Kidney epithelial cell (primary cell): Measurements from ENCODE around the gene CRB3. TPM values are rescaled to one million over a fixed set of nuclear protein-coding genes. Genes with fewer than 3 reads are reported as not detected.
A peak's percentile ranks its signal among the peaks of the same experiment; 100 is the strongest.

Source experiments
- DNase-seq: peaks from one replicate; pipeline ENCODE4 v3.0.0-alpha.2; 2010; ENCODE audit warnings: low read depth
- H3K27me3 ChIP-seq: 2 replicates; pipeline ENCODE4 v1.6.0; 2011; ENCODE audit warnings: low read length; ENCODE audit not compliant: control insufficient read depth, insufficient read depth
- H3K36me3 ChIP-seq: 2 replicates; pipeline ENCODE4 v1.5.1; 2011; ENCODE audit warnings: low read length; ENCODE audit not compliant: control insufficient read depth, insufficient read depth
- H3K4me3 ChIP-seq: 2 replicates; pipeline ENCODE4 v1.5.1; 2011; ENCODE audit warnings: low read depth, mild to moderate bottlenecking, control low read depth, low read length
- total RNA-seq: library from RNA; depleted of rRNA; stranded (reverse); fragments of >200 nt; gene quantifications from 2 replicates; pipeline ENCODE4 v1.2.3, GENCODE V29; 2015
- TF ChIP-seq, protein P1 (sequence below): IDR thresholded peaks from 2 replicates; pipeline ENCODE4 v1.5.1; 2011; ENCODE audit warnings: mild to moderate bottlenecking, moderate library complexity, low read length, control low read depth, inconsistent platforms; ENCODE audit not compliant: insufficient read depth, poor library complexity, severe bottlenecking

Gene CRB3
- total RNA-seq, 1 donor from 2014 or later, result 87.8 TPM

DNA sequence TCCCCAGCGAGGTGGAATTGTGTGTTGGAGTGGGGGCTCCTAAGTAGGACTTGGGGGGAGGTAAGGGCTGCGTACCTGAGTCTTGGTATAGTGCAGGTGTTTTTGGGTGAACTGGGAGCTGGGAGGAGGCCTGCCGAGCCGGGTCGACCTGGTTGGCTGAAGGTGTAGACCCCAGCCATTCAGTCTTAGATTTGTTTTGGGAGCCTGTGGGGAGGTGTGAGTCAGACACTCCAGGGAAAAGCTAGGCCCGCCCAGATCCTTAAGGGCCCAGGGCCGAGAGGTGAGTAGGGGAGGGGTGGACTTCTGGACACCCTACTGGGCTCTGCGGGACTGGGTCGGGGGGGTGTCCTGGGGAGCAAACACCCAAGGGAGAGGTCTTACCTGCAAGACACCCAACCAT lies 935 bp downstream of the CRB3 start:
- no peak for DNase-seq
- Histone ChIP-seq H3K4me3 (peak overlapping the region; percentile 58), H3K27me3 (no peaks in the 10 kb centered on the region), H3K36me3 (no peaks in the 10 kb centered on the region)
- TF ChIP-seq, protein P1, sequence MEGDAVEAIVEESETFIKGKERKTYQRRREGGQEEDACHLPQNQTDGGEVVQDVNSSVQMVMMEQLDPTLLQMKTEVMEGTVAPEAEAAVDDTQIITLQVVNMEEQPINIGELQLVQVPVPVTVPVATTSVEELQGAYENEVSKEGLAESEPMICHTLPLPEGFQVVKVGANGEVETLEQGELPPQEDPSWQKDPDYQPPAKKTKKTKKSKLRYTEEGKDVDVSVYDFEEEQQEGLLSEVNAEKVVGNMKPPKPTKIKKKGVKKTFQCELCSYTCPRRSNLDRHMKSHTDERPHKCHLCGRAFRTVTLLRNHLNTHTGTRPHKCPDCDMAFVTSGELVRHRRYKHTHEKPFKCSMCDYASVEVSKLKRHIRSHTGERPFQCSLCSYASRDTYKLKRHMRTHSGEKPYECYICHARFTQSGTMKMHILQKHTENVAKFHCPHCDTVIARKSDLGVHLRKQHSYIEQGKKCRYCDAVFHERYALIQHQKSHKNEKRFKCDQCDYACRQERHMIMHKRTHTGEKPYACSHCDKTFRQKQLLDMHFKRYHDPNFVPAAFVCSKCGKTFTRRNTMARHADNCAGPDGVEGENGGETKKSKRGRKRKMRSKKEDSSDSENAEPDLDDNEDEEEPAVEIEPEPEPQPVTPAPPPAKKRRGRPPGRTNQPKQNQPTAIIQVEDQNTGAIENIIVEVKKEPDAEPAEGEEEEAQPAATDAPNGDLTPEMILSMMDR, result no peak

DNA sequence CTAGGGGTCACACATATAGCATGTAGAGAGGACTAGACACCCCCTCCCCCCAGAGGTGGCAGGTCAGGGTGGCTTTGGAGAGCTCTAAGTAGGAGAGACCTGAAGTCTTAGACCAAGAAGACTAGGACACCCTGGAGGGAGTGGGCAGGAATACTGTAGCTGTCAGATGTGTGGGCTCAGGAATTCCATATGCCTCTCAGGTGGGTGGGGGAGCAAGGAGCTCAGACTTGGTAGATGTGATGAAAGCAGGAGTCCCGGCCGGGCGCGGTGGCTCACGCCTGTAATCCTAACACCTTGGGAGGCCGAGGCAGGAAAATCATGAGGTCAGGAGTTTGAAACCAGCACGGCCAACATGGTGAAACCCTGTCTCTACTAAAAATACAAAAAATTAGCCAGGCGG lies 1.6 kb downstream of the CRB3 start:
- Histone ChIP-seq H3K4me3 (no peak overlapping the region), H3K36me3 (no peaks in the 10 kb centered on the region), H3K27me3 (no peaks in the 10 kb centered on the region)
- TF ChIP-seq, protein P1, result no peak
- no peak for DNase-seq

DNA sequence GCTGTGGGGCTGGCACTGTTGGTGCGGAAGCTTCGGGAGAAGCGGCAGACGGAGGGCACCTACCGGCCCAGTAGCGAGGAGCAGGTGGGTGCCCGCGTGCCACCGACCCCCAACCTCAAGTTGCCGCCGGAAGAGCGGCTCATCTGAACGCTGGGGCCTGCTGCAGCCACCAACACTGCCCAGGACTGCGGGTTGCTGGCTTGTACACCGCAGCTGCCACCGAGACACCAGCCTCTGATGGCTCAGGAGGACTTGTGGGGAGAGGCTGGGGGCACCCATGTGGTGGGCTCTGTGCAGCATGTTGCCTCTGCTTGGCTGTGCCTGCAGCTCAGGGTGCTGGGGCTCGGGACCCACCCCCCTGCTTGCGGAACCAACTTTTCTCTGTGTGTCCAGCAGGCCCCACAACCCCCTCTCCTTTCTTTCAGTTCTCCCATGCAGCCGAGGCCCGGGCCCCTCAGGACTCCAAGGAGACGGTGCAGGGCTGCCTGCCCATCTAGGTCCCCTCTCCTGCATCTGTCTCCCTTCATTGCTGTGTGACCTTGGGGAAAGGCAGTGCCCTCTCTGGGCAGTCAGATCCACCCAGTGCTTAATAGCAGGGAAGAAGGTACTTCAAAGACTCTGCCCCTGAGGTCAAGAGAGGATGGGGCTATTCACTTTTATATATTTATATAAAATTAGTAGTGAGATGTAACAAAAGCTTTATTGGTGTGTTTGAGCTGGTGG lies 2.6 kb downstream of the CRB3 start:
- no peaks in the 10 kb centered on the region for H3K36me3 ChIP-seq
- H3K27me3 ChIP-seq, result no peaks in the 10 kb centered on the region
- TF ChIP-seq, protein P1, result no peak
- no peak overlapping the region for H3K4me3 ChIP-seq
- no peak for DNase-seq

DNA sequence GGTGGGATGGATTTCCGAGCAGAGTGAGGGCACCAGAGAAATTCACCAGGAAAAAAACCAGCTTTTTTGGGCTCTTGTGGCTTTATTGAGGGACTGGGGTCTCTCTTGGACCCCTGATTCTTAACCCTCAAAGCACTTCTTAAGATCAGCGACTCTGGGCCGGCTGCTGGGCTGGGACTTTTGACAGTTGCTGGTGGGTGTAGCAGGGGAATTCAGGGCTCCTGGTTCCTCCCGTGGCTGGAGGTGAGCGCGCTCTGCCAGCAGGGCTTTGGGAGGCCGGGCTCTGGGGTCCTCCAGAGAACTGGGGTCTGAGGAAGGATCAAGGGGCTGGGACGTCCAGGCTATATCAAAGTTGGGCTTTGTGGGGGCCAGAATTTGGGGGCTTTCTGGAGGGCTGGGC lies 3.3 kb downstream of the CRB3 start:
- no peak overlapping the region for H3K4me3 ChIP-seq
- no peak for DNase-seq
- H3K36me3 ChIP-seq, result no peaks in the 10 kb centered on the region
- TF ChIP-seq, protein P1, result no peak
- H3K27me3 ChIP-seq, result no peaks in the 10 kb centered on the region

DNA sequence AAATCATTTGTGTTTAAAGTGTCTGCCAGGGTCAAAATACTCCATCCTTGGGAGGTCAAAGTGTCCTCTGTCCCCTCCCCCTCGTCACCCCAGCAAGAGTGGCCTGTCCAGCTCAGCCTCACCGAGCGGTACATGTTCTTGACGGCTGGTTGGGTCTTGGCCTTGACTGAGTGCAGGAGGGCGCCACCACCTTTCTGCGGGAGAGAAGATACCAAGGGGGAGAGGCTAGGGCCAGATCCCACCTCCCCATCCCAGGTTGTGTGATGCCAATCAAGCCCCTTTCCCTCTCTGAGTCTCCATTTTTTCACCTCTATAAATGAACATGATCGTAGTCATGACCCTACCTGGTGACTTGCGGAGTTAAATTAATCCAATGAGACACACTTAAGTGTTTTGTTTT lies 6.1 kb downstream of the CRB3 start:
- TF ChIP-seq, protein P1, result no peak
- Histone ChIP-seq H3K36me3 (no peaks in the 10 kb centered on the region), H3K27me3 (peaks cover 3% of the 10 kb centered on the region), H3K4me3 (no peak overlapping the region)
- DNase-seq, result no peak

DNA sequence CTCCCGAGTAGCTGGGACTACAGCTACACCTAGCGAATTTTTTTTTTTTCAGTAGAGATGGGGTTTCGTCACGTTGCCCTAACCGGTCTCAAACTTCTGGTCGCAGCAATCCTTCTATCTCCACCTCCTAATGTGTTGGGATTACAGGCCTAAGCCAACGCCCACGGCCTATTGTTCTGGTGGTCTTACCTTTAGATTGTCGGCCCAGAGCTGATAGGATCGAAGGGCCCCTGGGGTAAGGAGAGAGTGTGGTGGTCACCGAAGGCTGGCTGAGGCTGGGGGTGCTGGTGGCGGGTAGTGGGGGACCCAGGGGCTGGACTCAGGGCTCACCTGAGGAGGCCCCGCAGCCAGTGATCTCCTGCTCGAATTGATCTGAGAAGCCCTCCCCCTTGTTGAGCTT lies 7.0 kb downstream of the CRB3 start:
- H3K4me3 ChIP-seq, result no peak overlapping the region
- TF ChIP-seq, protein P1, result no peak
- no peaks in the 10 kb centered on the region for H3K36me3 ChIP-seq
- peaks cover 10% of the 10 kb centered on the region for H3K27me3 ChIP-seq
- DNase-seq, result no peak
